ENCODE data around the gene LILRA5. TPM values are rescaled to one million over a fixed set of nuclear protein-coding genes. Genes with fewer than 3 reads are reported as not detected.

Gene LILRA5
- total and polyA plus RNA-seq, 2 of the 4 experiments (the other 2 are of a cell fraction): not detected

DNA sequence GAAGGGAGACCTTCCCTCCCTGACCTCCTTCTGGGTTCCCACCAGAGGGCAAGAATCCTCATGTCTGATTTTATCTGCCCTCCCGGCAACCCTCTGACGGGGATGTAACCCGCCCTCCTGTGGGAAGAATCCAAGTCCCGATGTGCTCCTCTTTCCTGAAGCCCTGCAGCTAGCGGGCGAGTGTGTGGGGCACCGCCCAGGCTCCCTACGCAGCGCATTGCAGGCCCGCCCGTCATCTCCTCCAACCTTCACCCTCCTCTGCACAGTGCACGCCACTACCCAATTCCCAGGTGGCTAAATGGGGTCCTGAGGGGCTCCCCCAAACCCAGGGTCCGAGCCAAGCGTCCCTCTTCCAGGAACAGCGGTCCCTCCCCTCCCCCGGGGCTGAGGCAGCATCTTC is 44.4 kb upstream of the LILRA5 start:
- 77% methylated on average over 9 of the region's 16 CpGs; no CpG with 5 or more reads in 1 of the 2 experiments for WGBS, 2 experiments (ENCODE audit: extremely low coverage in 2 of 2, insufficient read length in 1 of 2)
- in situ Hi-C loops (cut with MboI; ENCODE audit: low sequenced_read_pairs): no loop called here

More for the DNA sequence above, 44.4 kb upstream of the LILRA5 start:
- Histone ChIP-seq H3K9me1 (ENCODE audit: insufficient read depth, low read length) (no peaks in the 10 kb centered on the region), H3K9me3 (ENCODE audit: control insufficient read depth, insufficient read depth, low read length) (peaks cover 14% of the 10 kb centered on the region; the same call in 1 of the 2 replicates), H4K8ac (ENCODE audit: low read depth in 2 of 2, low read length in 2 of 2) (no peak overlapping the region), H3K79me1 (ENCODE audit: low read depth in 1 of 2, low read length in 2 of 2) (no peaks in the 10 kb centered on the region), H4K20me1 (ENCODE audit: insufficient read depth, low read length) (no peaks in the 10 kb centered on the region), H3K23ac (ENCODE audit: low read depth, low read length) (no peak overlapping the region), H3K27ac (ENCODE audit: insufficient read depth, low read length) (no peak overlapping the region), H3K4me2 (ENCODE audit: low read depth, low read length) (no peak overlapping the region), H3K36me3 (ENCODE audit: control insufficient read depth, insufficient read depth, low read length) (no peaks in the 10 kb centered on the region), H2BK5ac (ENCODE audit: low read depth, low read length, poor library complexity, severe bottlenecking) (no peak overlapping the region), H2AK5ac (ENCODE audit: low read depth, low read length) (no peak overlapping the region), H3K18ac (ENCODE audit: low read depth, low read length) (no peak overlapping the region), H2BK15ac (ENCODE audit: low read depth, low read length) (no peak overlapping the region), H3K14ac (replicated peaks; ENCODE audit: low read depth, low read length) (no peak overlapping the region), H3K4ac (ENCODE audit: low read depth, low read length) (no peak overlapping the region), H2AFZ (replicated peaks; ENCODE audit: low read length, poor library complexity) (peak overlapping the region; percentile 8), H3K27me3 (ENCODE audit: control insufficient read depth, insufficient read depth, low read length) (no peaks in the 10 kb centered on the region), H2AK9ac (replicated peaks; ENCODE audit: low read depth, low read length, poor library complexity) (no peak overlapping the region), H2BK20ac (ENCODE audit: low read depth, low read length) (no peak overlapping the region), H4K91ac (ENCODE audit: insufficient read depth, low read depth, low read length) (no peak overlapping the region), H3K4me3 (ENCODE audit: insufficient read depth, low read depth, low read length) (no peak overlapping the region), H3K4me1 (ENCODE audit: control insufficient read depth, insufficient read depth, low read length) (no peaks in the 10 kb centered on the region), H2BK120ac (ENCODE audit: low read depth, low read length) (no peak overlapping the region), H3K9ac (ENCODE audit: low read depth, low read length) (no peak overlapping the region), H4K5ac (ENCODE audit: low read depth, low read length) (no peak overlapping the region), H3K56ac (ENCODE audit: extremely low read depth, insufficient read depth, low read length) (no peak overlapping the region)
- DNase-seq: no peak
- TF ChIP-seq MAZ (IDR thresholded peaks at IDR 0.05; ENCODE audit: borderline replicate concordance, low read depth, low read length) (no peak), CHD1 (IDR thresholded peaks at IDR 0.05; ENCODE audit: low read depth, low read length) (no peak), POLR2A (IDR thresholded peaks at IDR 0.05; ENCODE audit: low read depth, low read length) (no peak), SMC3 (IDR thresholded peaks at IDR 0.05; ENCODE audit: low read depth, low read length) (no peak), RAD21 (IDR thresholded peaks at IDR 0.05; ENCODE audit: low read length) (no peak), CEBPB (IDR thresholded peaks at IDR 0.05; ENCODE audit: low read depth, low read length) (no peak), FOS (IDR thresholded peaks at IDR 0.05; ENCODE audit: low read depth, low read length) (no peak)
- TF ChIP-seq, protein P1, sequence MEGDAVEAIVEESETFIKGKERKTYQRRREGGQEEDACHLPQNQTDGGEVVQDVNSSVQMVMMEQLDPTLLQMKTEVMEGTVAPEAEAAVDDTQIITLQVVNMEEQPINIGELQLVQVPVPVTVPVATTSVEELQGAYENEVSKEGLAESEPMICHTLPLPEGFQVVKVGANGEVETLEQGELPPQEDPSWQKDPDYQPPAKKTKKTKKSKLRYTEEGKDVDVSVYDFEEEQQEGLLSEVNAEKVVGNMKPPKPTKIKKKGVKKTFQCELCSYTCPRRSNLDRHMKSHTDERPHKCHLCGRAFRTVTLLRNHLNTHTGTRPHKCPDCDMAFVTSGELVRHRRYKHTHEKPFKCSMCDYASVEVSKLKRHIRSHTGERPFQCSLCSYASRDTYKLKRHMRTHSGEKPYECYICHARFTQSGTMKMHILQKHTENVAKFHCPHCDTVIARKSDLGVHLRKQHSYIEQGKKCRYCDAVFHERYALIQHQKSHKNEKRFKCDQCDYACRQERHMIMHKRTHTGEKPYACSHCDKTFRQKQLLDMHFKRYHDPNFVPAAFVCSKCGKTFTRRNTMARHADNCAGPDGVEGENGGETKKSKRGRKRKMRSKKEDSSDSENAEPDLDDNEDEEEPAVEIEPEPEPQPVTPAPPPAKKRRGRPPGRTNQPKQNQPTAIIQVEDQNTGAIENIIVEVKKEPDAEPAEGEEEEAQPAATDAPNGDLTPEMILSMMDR (conservative IDR thresholded peaks at IDR 0.05; ENCODE audit: low read depth, low read length): no peak
- TF ChIP-seq, protein P2, sequence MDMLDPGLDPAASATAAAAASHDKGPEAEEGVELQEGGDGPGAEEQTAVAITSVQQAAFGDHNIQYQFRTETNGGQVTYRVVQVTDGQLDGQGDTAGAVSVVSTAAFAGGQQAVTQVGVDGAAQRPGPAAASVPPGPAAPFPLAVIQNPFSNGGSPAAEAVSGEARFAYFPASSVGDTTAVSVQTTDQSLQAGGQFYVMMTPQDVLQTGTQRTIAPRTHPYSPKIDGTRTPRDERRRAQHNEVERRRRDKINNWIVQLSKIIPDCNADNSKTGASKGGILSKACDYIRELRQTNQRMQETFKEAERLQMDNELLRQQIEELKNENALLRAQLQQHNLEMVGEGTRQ (IDR thresholded peaks at IDR 0.05; ENCODE audit: low read depth, low read length): no peak
- dilution Hi-C loops (cut with HindIII; ENCODE audit: low sequenced_read_pairs, unreplicated experiment) (no loop called here), intact Hi-C loops (cut with micrococcal nuclease) (no loop called here)
- ChIA-PET POLR2A (ENCODE audit: unreplicated experiment) (no interaction called here), CTCF (no interaction called here)
- BruUV-seq (replicated peaks): no TSS peak
- ATAC-seq (ENCODE audit: low read depth): no peak

Measured in IMR-90 (cell line).